Nephron progenitor cell (in vitro differentiated cells): Measurements from ENCODE around the gene PPP1R3E.

Experiments
- DNase-seq: peaks from one replicate; pipeline ENCODE4 v3.0.0; 2021
- H3K27ac Mint-ChIP-seq: 2 replicates; pipeline ENCODE4 v1.8.0; 2021; ENCODE audit warnings: mild to moderate bottlenecking, moderate library complexity, mixed read lengths
- H3K27me3 Mint-ChIP-seq: 2 replicates; pipeline ENCODE4 v1.8.0; 2021; ENCODE audit warnings: mild to moderate bottlenecking, low read depth, mixed read lengths; ENCODE audit not compliant: poor library complexity
- H3K36me3 Mint-ChIP-seq: 2 replicates; pipeline ENCODE4 v1.8.0; 2021; ENCODE audit warnings: low read depth, mixed read lengths
- H3K4me1 Mint-ChIP-seq: 2 replicates; pipeline ENCODE4 v1.8.0; 2021; ENCODE audit warnings: mixed read lengths
- H3K4me3 Mint-ChIP-seq: 2 replicates; pipeline ENCODE4 v1.8.0; 2021; ENCODE audit warnings: mild to moderate bottlenecking, moderate library complexity, mixed read lengths
- H3K9me3 Mint-ChIP-seq: 2 replicates; pipeline ENCODE4 v1.8.0; 2021; ENCODE audit warnings: mild to moderate bottlenecking, moderate library complexity, mixed read lengths
- CTCF ChIP-seq: fragments of 200-600 bp; sonication (generic); IDR thresholded peaks from 2 replicates; pipeline ENCODE4 v1.5.0; 2021; ENCODE audit warnings: antibody characterized with exemption

PPP1R3E gene

DNA sequence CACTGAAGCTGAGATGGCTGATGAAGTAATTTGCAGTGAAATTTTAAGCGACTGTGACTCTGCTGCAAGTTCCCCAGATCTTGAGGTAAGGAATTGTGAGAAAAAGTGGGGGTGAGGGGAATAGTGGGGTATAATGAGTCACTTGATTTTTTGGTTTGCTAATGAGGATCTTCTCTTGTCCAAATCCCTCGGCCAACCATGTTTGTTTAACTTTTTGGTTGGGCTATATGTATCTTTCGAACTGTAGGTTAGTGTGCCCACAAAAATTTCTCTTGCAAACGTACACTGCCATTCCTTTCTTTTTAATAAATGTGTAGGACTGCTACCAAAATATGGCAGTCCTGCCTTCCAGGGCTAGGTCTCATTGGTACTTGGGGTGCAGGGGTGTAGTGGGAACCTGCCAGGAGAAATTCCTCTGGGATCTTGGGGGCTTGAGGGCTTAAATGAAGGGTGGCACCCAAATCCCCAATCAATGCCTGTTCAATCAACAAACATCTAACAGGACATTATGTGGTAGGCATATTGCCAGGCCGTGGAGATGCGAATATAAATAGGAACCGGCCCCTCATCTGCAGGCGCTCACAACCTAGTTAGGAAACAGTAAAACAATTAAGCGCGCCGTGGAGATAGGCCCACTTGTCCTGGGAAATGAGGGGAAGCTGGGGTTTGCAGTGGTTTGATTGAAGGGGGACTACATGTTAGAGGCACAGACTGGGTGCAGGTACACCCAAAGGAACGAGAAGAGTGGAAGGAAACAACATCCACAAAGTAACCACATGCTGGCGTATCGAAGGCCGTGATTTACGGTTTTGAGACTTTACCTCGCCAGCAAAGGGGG is 17.3 kb upstream of the PPP1R3E start:
- H3K9me3 Mint-ChIP-seq: no peaks in the 10 kb centered on the region
- peak overlapping the region; percentile 99 for H3K27ac Mint-ChIP-seq
- no peak for TF ChIP-seq CTCF
- H3K4me1 Mint-ChIP-seq: peaks cover 45% of the 10 kb centered on the region
- H3K27me3 Mint-ChIP-seq: no peaks in the 10 kb centered on the region
- DNase-seq: no peak
- H3K36me3 Mint-ChIP-seq: peaks cover 55% of the 10 kb centered on the region
- H3K4me3 Mint-ChIP-seq: peak overlapping the region; percentile 78

DNA sequence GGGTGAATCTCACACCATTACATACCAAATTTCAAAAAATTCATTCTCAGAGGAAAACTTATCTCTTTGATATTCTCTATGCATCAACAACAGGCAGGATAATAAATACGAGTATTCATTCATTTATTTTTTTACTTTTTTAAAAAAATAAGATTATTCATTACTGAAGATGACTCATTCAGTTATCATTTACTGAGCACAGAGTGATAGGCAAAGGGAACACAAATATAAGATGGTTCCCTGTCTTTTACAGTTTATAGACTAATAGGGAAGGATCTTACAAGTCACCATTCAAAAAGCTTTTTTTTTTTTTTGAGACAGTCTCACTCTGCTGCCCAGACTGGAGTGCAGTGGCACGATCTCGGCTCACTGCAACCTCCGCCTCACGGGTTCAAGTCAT is 13.6 kb upstream of the PPP1R3E start:
- no peak overlapping the region for H3K27ac Mint-ChIP-seq
- H3K4me1 Mint-ChIP-seq: peaks cover 15% of the 10 kb centered on the region
- H3K9me3 Mint-ChIP-seq: no peaks in the 10 kb centered on the region
- no peaks in the 10 kb centered on the region for H3K27me3 Mint-ChIP-seq
- H3K36me3 Mint-ChIP-seq: peaks cover 59% of the 10 kb centered on the region
- no peak overlapping the region for H3K4me3 Mint-ChIP-seq
- no peak for TF ChIP-seq CTCF
- no peak for DNase-seq

- TF ChIP-seq CTCF: no peak
- H3K4me1 Mint-ChIP-seq: peaks cover 33% of the 10 kb centered on the region
- H3K4me3 Mint-ChIP-seq: no peak overlapping the region
- peaks cover 40% of the 10 kb centered on the region for H3K36me3 Mint-ChIP-seq
- no peaks in the 10 kb centered on the region for H3K27me3 Mint-ChIP-seq
- H3K27ac Mint-ChIP-seq: no peak overlapping the region
- DNase-seq: no peak
- no peaks in the 10 kb centered on the region for H3K9me3 Mint-ChIP-seq
Observed at GRCh38 chr14:23310546-23310945, 7.9 kb upstream of the PPP1R3E start.

DNA sequence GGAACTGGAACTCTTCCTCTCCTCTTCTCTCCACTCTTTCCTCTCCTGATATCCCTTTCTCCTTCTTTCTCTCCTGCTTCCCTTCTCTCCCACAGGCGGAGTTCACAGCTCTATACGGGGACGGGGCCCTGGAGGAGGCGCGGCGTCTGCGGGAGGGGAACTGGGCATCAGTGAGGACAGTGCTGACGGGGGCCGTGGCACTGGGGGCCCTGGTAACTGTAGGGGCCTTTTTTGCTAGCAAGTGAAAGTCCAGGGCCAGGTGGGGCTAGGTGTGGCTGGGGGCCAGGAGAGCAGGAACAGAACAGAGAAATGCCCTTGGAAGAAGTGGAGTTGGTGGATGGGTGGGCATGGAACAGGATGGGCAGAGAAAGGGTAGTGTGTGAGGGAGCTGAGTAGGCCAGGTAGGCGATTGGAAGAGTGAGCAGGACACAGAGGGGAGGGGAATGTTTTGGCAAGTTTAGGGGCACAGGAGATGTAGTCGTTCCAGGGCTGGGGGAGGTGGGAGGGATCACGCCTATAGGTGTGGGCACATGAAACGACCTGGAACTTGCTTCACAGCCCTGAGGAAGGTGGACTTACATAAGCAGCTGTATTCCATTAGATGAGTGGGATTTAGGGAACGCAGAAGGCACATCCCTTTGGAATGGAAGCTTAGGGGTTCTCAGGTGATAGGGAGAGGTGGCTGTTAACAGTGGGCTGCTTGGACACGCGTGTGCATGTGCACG is 6.2 kb upstream of the PPP1R3E start:
- no peak for DNase-seq
- H3K27me3 Mint-ChIP-seq: no peaks in the 10 kb centered on the region
- no peak overlapping the region for H3K27ac Mint-ChIP-seq
- peaks cover 29% of the 10 kb centered on the region for H3K36me3 Mint-ChIP-seq
- no peaks in the 10 kb centered on the region for H3K9me3 Mint-ChIP-seq
- no peak for TF ChIP-seq CTCF
- peaks cover 43% of the 10 kb centered on the region for H3K4me1 Mint-ChIP-seq
- peak overlapping the region; percentile 94 for H3K4me3 Mint-ChIP-seq

GRCh38 chr14:23307687-23308644 is 5.3 kb upstream of the PPP1R3E start:
- Mint-ChIP-seq H3K27me3 (no peaks in the 10 kb centered on the region), H3K9me3 (no peaks in the 10 kb centered on the region), H3K36me3 (peaks cover 26% of the 10 kb centered on the region), H3K27ac (peak overlapping the region; percentile 98), H3K4me1 (peaks cover 47% of the 10 kb centered on the region), H3K4me3 (peak overlapping the region; percentile 94)
- no peak for DNase-seq
- no peak for TF ChIP-seq CTCF
